HG02852 (cell line): ENCODE results near the gene XIRP1.

Source experiments
- ATAC-seq: cut with Tn5 transposase; IDR thresholded peaks from one replicate; pipeline ENCODE4 v1.9.1; 2021; ENCODE audit warnings: mild to moderate bottlenecking, moderate library complexity; ENCODE audit not compliant: unreplicated experiment

Gene XIRP1

GRCh38 chr3:39144748-39145380, 47.5 kb downstream of the XIRP1 start:
- no peak for ATAC-seq

- no peak for ATAC-seq
Observed at GRCh38 chr3:39144095-39144747, 48.2 kb downstream of the XIRP1 start.

GRCh38 chr3:39143051-39143885, 49.1 kb downstream of the XIRP1 start:
- ATAC-seq, result no peak

- ATAC-seq, result no peak
Observed at GRCh38 chr3:39142067-39142466, 50.3 kb downstream of the XIRP1 start.

GRCh38 chr3:39141171-39141995, 51.0 kb downstream of the XIRP1 start:
- no peak for ATAC-seq

GRCh38 chr3:39140341-39140971, 51.9 kb downstream of the XIRP1 start:
- no peak for ATAC-seq

- no peak for ATAC-seq
Observed at GRCh38 chr3:39139442-39139841, 53.0 kb downstream of the XIRP1 start.

- ATAC-seq, result no peak
Observed at GRCh38 chr3:39138804-39139415, 53.5 kb downstream of the XIRP1 start.

- no peak for ATAC-seq
Observed at GRCh38 chr3:39137991-39138803, 54.2 kb downstream of the XIRP1 start.

GRCh38 chr3:39137435-39137936, 54.9 kb downstream of the XIRP1 start:
- ATAC-seq, result no peak

GRCh38 chr3:39136533-39137434, 55.6 kb downstream of the XIRP1 start:
- ATAC-seq, result no peak

GRCh38 chr3:39135170-39135805, 57.1 kb downstream of the XIRP1 start:
- no peak for ATAC-seq

GRCh38 chr3:39134305-39134704, 58.1 kb downstream of the XIRP1 start:
- no peak for ATAC-seq

- ATAC-seq, result peak; percentile 35
Observed at GRCh38 chr3:39133822-39134221, 58.6 kb downstream of the XIRP1 start.
